ENCODE measurements around the gene CASP3. TPM values are rescaled to one million over a fixed set of nuclear protein-coding genes. Genes with fewer than 3 reads are reported as not detected.

Gene CASP3
- total RNA-seq, 1 experiment from 2014 or later = 11.4 TPM

DNA sequence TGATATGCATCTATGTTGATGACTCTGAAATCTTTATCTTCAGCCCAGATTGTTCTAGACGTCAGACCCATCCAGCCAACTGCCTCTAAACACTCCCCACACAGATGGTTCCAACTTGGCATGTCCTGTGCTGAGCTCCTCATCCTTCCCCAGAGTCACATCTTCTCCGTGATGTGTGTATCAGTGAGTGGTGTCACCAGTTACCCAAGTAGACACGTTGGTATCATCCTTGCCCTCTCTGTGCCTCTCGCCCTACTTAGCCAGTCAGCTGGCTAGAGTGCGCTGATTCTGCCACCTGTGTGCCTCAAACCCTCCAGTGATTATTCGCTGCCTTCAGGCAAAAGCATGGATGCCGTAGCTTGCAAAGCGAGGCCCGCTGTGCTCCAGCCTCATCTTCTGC is 18.8 kb upstream of the CASP3 start:
- ChIA-PET POLR2A (no interaction called here), CTCF (no interaction called here), RAD21 (ENCODE audit: low non-redundant PET in 1 of 2, low total read pairs in 2 of 2, uncharacterized antibody in 2 of 2, unreplicated experiment in 2 of 2) (no interaction called here)
- H3K27me3 ChIP-seq (ENCODE audit: insufficient read depth, low read length) = no peaks in the 10 kb centered on the region
- intact Hi-C loops (cut with micrococcal nuclease) = no loop called here
- no peaks in the 10 kb centered on the region for H4K20me1 ChIP-seq (ENCODE audit: insufficient read depth)
- no TSS peak for BruUV-seq (replicated peaks)
- no peak overlapping the region for H3K27ac ChIP-seq (ENCODE audit: low read depth, low read length)
- no peaks in the 10 kb centered on the region for H3K79me2 ChIP-seq (ENCODE audit: insufficient read depth, low read length)
- H3K4me1 ChIP-seq (ENCODE audit: control insufficient read depth in 1 of 2, insufficient read depth in 2 of 2, low read length in 2 of 2) = no peaks in the 10 kb centered on the region
- no peak overlapping the region for H3K4me3 ChIP-seq (replicated peaks in 1 of 2; ENCODE audit: low read depth in 1 of 2, low read length in 2 of 2)
- ATAC-seq (no peak), DNase-seq (ENCODE audit: low read depth, low spot score) (no peak)
- H2AFZ ChIP-seq (ENCODE audit: low read depth, low read length, poor library complexity, severe bottlenecking) = no peak overlapping the region
- no peaks in the 10 kb centered on the region for H3K36me3 ChIP-seq (ENCODE audit: control insufficient read depth in 1 of 2, insufficient read depth in 2 of 2, low read length in 2 of 2)
- no peak for TF ChIP-seq EZH2 (IDR thresholded peaks at IDR 0.05)
- no peak for TF ChIP-seq RAD21 (IDR thresholded peaks at IDR 0.05; ENCODE audit: low read depth)
- TF ChIP-seq, protein P1, sequence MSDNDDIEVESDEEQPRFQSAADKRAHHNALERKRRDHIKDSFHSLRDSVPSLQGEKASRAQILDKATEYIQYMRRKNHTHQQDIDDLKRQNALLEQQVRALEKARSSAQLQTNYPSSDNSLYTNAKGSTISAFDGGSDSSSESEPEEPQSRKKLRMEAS (IDR thresholded peaks at IDR 0.05) = no peak
- no peak for TF ChIP-seq FOSL1 (IDR thresholded peaks at IDR 0.05; ENCODE audit: low read depth)
- TF ChIP-seq YY1 (IDR thresholded peaks at IDR 0.05; ENCODE audit: extremely low read depth, insufficient replicate concordance, low read depth, low read length) = no peak
- TF ChIP-seq EGR1 (IDR thresholded peaks at IDR 0.05; ENCODE audit: low read depth) = no peak
- TF ChIP-seq, protein P2, sequence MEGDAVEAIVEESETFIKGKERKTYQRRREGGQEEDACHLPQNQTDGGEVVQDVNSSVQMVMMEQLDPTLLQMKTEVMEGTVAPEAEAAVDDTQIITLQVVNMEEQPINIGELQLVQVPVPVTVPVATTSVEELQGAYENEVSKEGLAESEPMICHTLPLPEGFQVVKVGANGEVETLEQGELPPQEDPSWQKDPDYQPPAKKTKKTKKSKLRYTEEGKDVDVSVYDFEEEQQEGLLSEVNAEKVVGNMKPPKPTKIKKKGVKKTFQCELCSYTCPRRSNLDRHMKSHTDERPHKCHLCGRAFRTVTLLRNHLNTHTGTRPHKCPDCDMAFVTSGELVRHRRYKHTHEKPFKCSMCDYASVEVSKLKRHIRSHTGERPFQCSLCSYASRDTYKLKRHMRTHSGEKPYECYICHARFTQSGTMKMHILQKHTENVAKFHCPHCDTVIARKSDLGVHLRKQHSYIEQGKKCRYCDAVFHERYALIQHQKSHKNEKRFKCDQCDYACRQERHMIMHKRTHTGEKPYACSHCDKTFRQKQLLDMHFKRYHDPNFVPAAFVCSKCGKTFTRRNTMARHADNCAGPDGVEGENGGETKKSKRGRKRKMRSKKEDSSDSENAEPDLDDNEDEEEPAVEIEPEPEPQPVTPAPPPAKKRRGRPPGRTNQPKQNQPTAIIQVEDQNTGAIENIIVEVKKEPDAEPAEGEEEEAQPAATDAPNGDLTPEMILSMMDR (IDR thresholded peaks at IDR 0.05 in 2 of 3, conservative IDR thresholded peaks at IDR 0.05 in 1 of 3; ENCODE audit: borderline replicate concordance in 1 of 3, insufficient read depth in 1 of 3, low read depth in 2 of 3, low read length in 2 of 3) = no peak
- no peak for TF ChIP-seq CEBPB (IDR thresholded peaks at IDR 0.05; ENCODE audit: low read depth)
- TF ChIP-seq, protein P3, sequence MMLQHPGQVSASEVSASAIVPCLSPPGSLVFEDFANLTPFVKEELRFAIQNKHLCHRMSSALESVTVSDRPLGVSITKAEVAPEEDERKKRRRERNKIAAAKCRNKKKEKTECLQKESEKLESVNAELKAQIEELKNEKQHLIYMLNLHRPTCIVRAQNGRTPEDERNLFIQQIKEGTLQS (IDR thresholded peaks at IDR 0.05) = no peak
- TF ChIP-seq TCF7L2 (IDR thresholded peaks at IDR 0.05; ENCODE audit: borderline replicate concordance, extremely low read depth, insufficient read depth, insufficient read length) = no peak
- TF ChIP-seq SP1 (IDR thresholded peaks at IDR 0.05; ENCODE audit: low read depth) = no peak
- no peaks in the 10 kb centered on the region for H3K9me3 ChIP-seq (ENCODE audit: control insufficient read depth in 1 of 2, insufficient read depth in 1 of 2, low read depth in 1 of 2, low read length in 2 of 2)
- no peaks in the 10 kb centered on the region for H3K9me2 ChIP-seq (ENCODE audit: insufficient read depth)
- no peak overlapping the region for H3K4me2 ChIP-seq (ENCODE audit: low read length)
- no peak overlapping the region for H3K9ac ChIP-seq (ENCODE audit: low read length)

Measured in HCT116 (cell line).